HCT116 (cell line): ENCODE measurements around the gene AQP1. TPM values are rescaled to one million over a fixed set of nuclear protein-coding genes. Genes with fewer than 3 reads are reported as not detected.

Source experiments
- ATAC-seq: fragments of 200-7000 bp; cut with Tn5 transposase; 2 replicates; pipeline ENCODE4 v1.9.1; 2020; ENCODE audit warnings: mild to moderate bottlenecking, moderate library complexity
- BruUV-seq: library from RNA; stranded (reverse); fragments of 400-500 nt; replicated peaks from 2 replicates; lab custom pipeline; 2021; lab: Mats Ljungman, UMichigan
- CTCF ChIA-PET: fragments of 300-600 bp; sonication (Branson Sonifier 250); formaldehyde crosslinking; loops from one replicate; lab custom pipeline; 2021; ENCODE audit warnings: antibody characterized with exemption; lab: Charles Lee
- POLR2A ChIA-PET: fragments of 300-600, 350-600 bp; sonication (Branson Sonifier 250); formaldehyde crosslinking; loops from one replicate; lab custom pipeline; 2021; ENCODE audit warnings: antibody characterized with exemption; lab: Charles Lee
- RAD21 ChIA-PET, 2 experiments: fragments of 300-600 bp; sonication (Branson Sonifier 250); formaldehyde crosslinking; loops; one replicate each; lab custom pipeline; 2023; ENCODE audit warnings: low total read pairs in 2 of 2; ENCODE audit not compliant: uncharacterized antibody in 2 of 2, unreplicated experiment in 2 of 2, low non-redundant PET in 1 of 2; lab: Charles Lee
- DNase-seq: peaks from one replicate; pipeline ENCODE4 v3.0.0-alpha.2; 2010; ENCODE audit warnings: low read depth, low spot score
- H2AFZ ChIP-seq: fragments of 200-600 bp; shearing (Covaris generic), sonication (generic); 2 replicates; pipeline ENCODE4 v1.6.1; 2017; ENCODE audit warnings: low read depth, mixed run types, mixed read lengths, antibody characterized with exemption, low read length; ENCODE audit not compliant: poor library complexity, severe bottlenecking
- H3K27ac ChIP-seq: 2 replicates; pipeline ENCODE4 v1.5.1; 2012; ENCODE audit warnings: low read depth, low read length
- H3K27me3 ChIP-seq: fragments of 200-600 bp; sonication (generic); 2 replicates; pipeline ENCODE4 v1.6.1; 2016; ENCODE audit warnings: mixed run types, low read length, mixed read lengths; ENCODE audit not compliant: insufficient read depth
- H3K36me3 ChIP-seq, 2 experiments: fragments of 200-500 bp in 1 of 2; fragments of 200-600 bp in 1 of 2; sonication (Bioruptor generic) in 1 of 2; sonication (generic) in 1 of 2; 2 replicates each; pipeline versions ENCODE4 v1.5.1 to v1.6.1; 2014 to 2016; ENCODE audit warnings: low read length in 2 of 2, inconsistent platforms in 1 of 2, mixed read lengths in 1 of 2, mixed run types in 1 of 2; ENCODE audit not compliant: insufficient read depth in 2 of 2, control insufficient read depth in 1 of 2
- H3K4me1 ChIP-seq, 2 experiments: fragments of 200-600 bp in 1 of 2; sonication (generic) in 1 of 2; 2 replicates each; pipeline versions ENCODE4 v1.5.1 to v1.6.1; 2012 to 2017; ENCODE audit warnings: low read length in 2 of 2, inconsistent platforms in 1 of 2, mild to moderate bottlenecking in 1 of 2, mixed read lengths in 1 of 2, mixed run types in 1 of 2, moderate library complexity in 1 of 2; ENCODE audit not compliant: insufficient read depth in 2 of 2, control insufficient read depth in 1 of 2
- H3K4me2 ChIP-seq: fragments of 200-600 bp; sonication (generic); 2 replicates; pipeline ENCODE4 v1.6.1; 2017; ENCODE audit warnings: mixed run types, low read length, mixed read lengths
- H3K4me3 ChIP-seq, 2 experiments: fragments of 200-600 bp in 1 of 2; sonication (generic) in 1 of 2; replicated peaks in 1 of 2; 2 replicates each; pipeline ENCODE4 v1.5.1; 2011 to 2016; ENCODE audit warnings: low read length in 2 of 2, control low read depth in 1 of 2, low read depth in 1 of 2, mild to moderate bottlenecking in 1 of 2, mixed read lengths in 1 of 2, mixed run types in 1 of 2
- H3K79me2 ChIP-seq: fragments of 200-600 bp; sonication (generic); 2 replicates; pipeline ENCODE4 v1.6.1; 2017; ENCODE audit warnings: mild to moderate bottlenecking, mixed run types, low read length, moderate library complexity, mixed read lengths; ENCODE audit not compliant: insufficient read depth
- H3K9ac ChIP-seq: fragments of 200-600 bp; sonication (generic); 2 replicates; pipeline ENCODE4 v1.6.1; 2016; ENCODE audit warnings: low read length, mixed read lengths
- H3K9me2 ChIP-seq: fragments of 200-600 bp; sonication (generic), shearing (Covaris generic); 2 replicates; pipeline ENCODE4 v1.6.1; 2017; ENCODE audit warnings: mixed run types, mild to moderate bottlenecking, moderate library complexity; ENCODE audit not compliant: insufficient read depth
- H3K9me3 ChIP-seq, 2 experiments: fragments of 200-500 bp in 1 of 2; fragments of 200-600 bp in 1 of 2; sonication (Bioruptor generic) in 1 of 2; sonication (generic) in 1 of 2; 2 replicates each; pipeline ENCODE4 v1.6.1; 2014 to 2017; ENCODE audit warnings: low read length in 2 of 2, mixed read lengths in 2 of 2, inconsistent platforms in 1 of 2, low read depth in 1 of 2, mild to moderate bottlenecking in 1 of 2, mixed run types in 1 of 2, moderate library complexity in 1 of 2; ENCODE audit not compliant: control insufficient read depth in 1 of 2, insufficient read depth in 1 of 2
- H4K20me1 ChIP-seq: fragments of 200-600 bp; sonication (generic), shearing (Covaris generic); 2 replicates; pipeline ENCODE4 v1.6.1; 2017; ENCODE audit warnings: mixed run types, mild to moderate bottlenecking, moderate library complexity; ENCODE audit not compliant: insufficient read depth
- CEBPB ChIP-seq: IDR thresholded peaks from 2 replicates; pipeline ENCODE4 v1.6.1; 2012; ENCODE audit warnings: low read depth
- EGR1 ChIP-seq: IDR thresholded peaks from 2 replicates; pipeline ENCODE4 v1.6.1; 2012; ENCODE audit warnings: low read depth
- ELF1 ChIP-seq: IDR thresholded peaks from 2 replicates; pipeline ENCODE4 v1.6.1; 2012; ENCODE audit warnings: low read depth, borderline replicate concordance
- EZH2phosphoT487 ChIP-seq: fragments of 200-600 bp; IDR thresholded peaks from 2 replicates; pipeline ENCODE4 v1.6.1; 2018; ENCODE audit warnings: antibody characterized with exemption, borderline replicate concordance
- JUND ChIP-seq: IDR thresholded peaks from 2 replicates; pipeline ENCODE4 v1.6.1; 2012
- REST ChIP-seq: IDR thresholded peaks from 2 replicates; pipeline ENCODE4 v1.6.1; 2012; ENCODE audit warnings: low read depth
- SP1 ChIP-seq: IDR thresholded peaks from 2 replicates; pipeline ENCODE4 v1.6.1; 2012; ENCODE audit warnings: low read depth
- YY1 ChIP-seq: IDR thresholded peaks from 2 replicates; pipeline ENCODE4 v1.6.1; 2011; ENCODE audit warnings: low read length, low read depth, moderate library complexity, mild to moderate bottlenecking; ENCODE audit not compliant: insufficient replicate concordance; ENCODE audit errors: extremely low read depth
- ZFX ChIP-seq: fragments of 450-650 bp; IDR thresholded peaks from 2 replicates; pipeline ENCODE4 v1.6.1; 2017
- intact Hi-C: fragments of 100-400 bp; cut with micrococcal nuclease; formaldehyde crosslinking; loops from 2 replicates; pipeline ENCODE4 v1.10.0; 2022
- total RNA-seq: library from RNA; stranded (reverse); gene quantifications from one replicate; pipeline ENCODE4 v1.2.1, GENCODE V29; 2021; ENCODE audit not compliant: unreplicated experiment
- TF ChIP-seq, protein P1 (sequence below): IDR thresholded peaks from 2 replicates; pipeline ENCODE4 v1.6.1; 2011; ENCODE audit warnings: mild to moderate bottlenecking, low read length, moderate library complexity; ENCODE audit not compliant: insufficient replicate concordance; ENCODE audit errors: extremely low read depth
- TF ChIP-seq, protein P2 (sequence below): IDR thresholded peaks from 2 replicates; pipeline ENCODE4 v1.6.1; 2012

AQP1 gene
- total RNA-seq, 1 experiment from 2014 or later, result 2.0 TPM

GRCh38 chr7:30927559-30927958 is 15.9 kb downstream of the AQP1 start:
- H3K79me2 ChIP-seq, result no peaks in the 10 kb centered on the region
- POLR2A ChIA-PET, result no interaction called here
- H3K36me3 ChIP-seq, result no peaks in the 10 kb centered on the region
- ATAC-seq, result no peak
- TF ChIP-seq EZH2phosphoT487 (no peak), YY1 (no peak), EGR1 (no peak), JUND (no peak), ZFX (no peak), CEBPB (no peak), REST (no peak), ELF1 (no peak), SP1 (no peak)
- TF ChIP-seq, protein P1, sequence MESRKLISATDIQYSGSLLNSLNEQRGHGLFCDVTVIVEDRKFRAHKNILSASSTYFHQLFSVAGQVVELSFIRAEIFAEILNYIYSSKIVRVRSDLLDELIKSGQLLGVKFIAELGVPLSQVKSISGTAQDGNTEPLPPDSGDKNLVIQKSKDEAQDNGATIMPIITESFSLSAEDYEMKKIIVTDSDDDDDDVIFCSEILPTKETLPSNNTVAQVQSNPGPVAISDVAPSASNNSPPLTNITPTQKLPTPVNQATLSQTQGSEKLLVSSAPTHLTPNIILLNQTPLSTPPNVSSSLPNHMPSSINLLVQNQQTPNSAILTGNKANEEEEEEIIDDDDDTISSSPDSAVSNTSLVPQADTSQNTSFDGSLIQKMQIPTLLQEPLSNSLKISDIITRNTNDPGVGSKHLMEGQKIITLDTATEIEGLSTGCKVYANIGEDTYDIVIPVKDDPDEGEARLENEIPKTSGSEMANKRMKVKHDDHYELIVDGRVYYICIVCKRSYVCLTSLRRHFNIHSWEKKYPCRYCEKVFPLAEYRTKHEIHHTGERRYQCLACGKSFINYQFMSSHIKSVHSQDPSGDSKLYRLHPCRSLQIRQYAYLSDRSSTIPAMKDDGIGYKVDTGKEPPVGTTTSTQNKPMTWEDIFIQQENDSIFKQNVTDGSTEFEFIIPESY, result no peak
- TF ChIP-seq, protein P2, sequence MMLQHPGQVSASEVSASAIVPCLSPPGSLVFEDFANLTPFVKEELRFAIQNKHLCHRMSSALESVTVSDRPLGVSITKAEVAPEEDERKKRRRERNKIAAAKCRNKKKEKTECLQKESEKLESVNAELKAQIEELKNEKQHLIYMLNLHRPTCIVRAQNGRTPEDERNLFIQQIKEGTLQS, result no peak
- RAD21 ChIA-PET, result no interaction called here
- no peak for DNase-seq
- H3K9me3 ChIP-seq, result no peaks in the 10 kb centered on the region; a peak in 1 of 4 replicates
- CTCF ChIA-PET, result interaction anchor here (2.0 kb wide), 1 partner anchor 11 kb away, joined by 6 read pairs; no protein-coding TSS in a partner anchor
- intact Hi-C loops, result no loop called here
- no peak overlapping the region for H3K4me2 ChIP-seq
- no peaks in the 10 kb centered on the region for H3K27me3 ChIP-seq
- H4K20me1 ChIP-seq, result no peaks in the 10 kb centered on the region
- no peak overlapping the region for H3K27ac ChIP-seq
- no peak overlapping the region for H3K4me3 ChIP-seq
- no peak overlapping the region for H3K9ac ChIP-seq
- no TSS peak for BruUV-seq
- H3K9me2 ChIP-seq, result no peaks in the 10 kb centered on the region
- H2AFZ ChIP-seq, result no peak overlapping the region
- no peaks in the 10 kb centered on the region for H3K4me1 ChIP-seq
